Measurements from ENCODE around the gene GLUL. TPM values are rescaled to one million over a fixed set of nuclear protein-coding genes. Genes with fewer than 3 reads are reported as not detected.

The GLUL gene
- total RNA-seq, 2 experiments from 2014 or later, result 71.5 to 73.1 TPM

DNA sequence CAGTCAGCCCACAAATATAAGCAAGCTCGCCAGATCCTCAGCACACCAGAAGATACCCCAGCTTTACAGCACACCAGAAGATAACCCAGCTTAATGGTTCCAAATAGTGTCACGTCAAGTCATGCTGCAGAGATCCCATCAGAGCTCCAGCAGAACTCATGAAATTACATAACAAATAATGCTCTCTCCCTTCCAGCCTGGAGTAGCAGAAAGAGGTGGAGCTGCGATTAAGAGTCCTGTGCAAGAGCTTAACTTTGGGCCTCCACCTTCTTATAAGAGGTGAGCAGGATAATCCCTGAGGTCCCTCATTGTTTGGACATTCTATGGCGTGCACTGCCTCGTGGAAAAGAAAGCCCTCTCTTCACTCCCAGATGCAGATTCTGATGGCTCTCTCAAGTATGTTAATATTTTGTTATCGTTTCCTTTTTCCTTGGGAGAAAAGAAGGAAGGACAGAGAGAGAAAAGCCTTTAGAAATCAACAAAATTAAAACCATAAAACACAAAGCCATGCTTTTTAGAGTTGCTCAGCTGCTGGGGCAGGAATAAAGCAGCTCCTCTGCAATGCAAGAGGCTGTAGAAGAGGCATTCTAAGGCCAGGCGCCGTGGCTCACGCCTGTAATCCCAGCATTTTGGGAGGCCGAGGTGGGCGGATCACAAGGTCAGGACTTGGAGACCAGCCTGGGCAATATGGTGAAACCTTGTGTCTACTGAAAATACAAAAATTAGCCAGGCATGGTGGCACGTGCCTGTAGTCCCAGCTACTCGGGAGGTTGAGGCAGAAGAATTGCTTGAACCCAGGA is 59.1 kb downstream of the GLUL start:
- intact Hi-C loops (cut with micrococcal nuclease), result no loop called here
- Mint-ChIP-seq H3K27ac (no peak overlapping the region), H3K4me1 (ENCODE audit: low read depth) (no peaks in the 10 kb centered on the region), H3K36me3 (ENCODE audit: low read depth) (no peaks in the 10 kb centered on the region), H3K27me3 (ENCODE audit: low read depth) (no peaks in the 10 kb centered on the region), H3K9me3 (no peaks in the 10 kb centered on the region), H3K4me3 (no peak overlapping the region)
- no peak for DNase-seq
- CTCF ChIA-PET, result no interaction called here

Other genes starting within 250 kb of the GLUL start
- not detected for gene TEDDM1, start 8.9 kb upstream of the GLUL start, total RNA-seq
- not detected for gene RGSL1, start 58.4 kb upstream of the GLUL start, total RNA-seq
- gene RNASEL, start 197.5 kb upstream of the GLUL start, total RNA-seq, result 1 to 10 TPM; 2.5 TPM
- 10 to 100 TPM; 35.3 to 37.3 TPM for gene RGS16, start 212.6 kb upstream of the GLUL start, total RNA-seq